K562 (cell line): ENCODE data around the gene PLXNB2. TPM values are rescaled to one million over a fixed set of nuclear protein-coding genes. Genes with fewer than 3 reads are reported as not detected.

Source experiments
- CXXC5 ChIP-seq: fragments of 250-450 bp; sonication (Bioruptor Pico); IDR thresholded peaks from 2 replicates; pipeline ENCODE4 v1.8.0; 2022; ENCODE audit warnings: inconsistent platforms, mild to moderate bottlenecking, moderate library complexity
- GTF3C2 ChIP-seq: IDR thresholded peaks from 3 replicates; pipeline ENCODE4 v1.6.1; 2011; ENCODE audit warnings: borderline replicate concordance, mild to moderate bottlenecking, moderate library complexity; ENCODE audit not compliant: insufficient read length; ENCODE audit errors: extremely low read depth
- ID3 ChIP-seq, 2 experiments: fragments of 250-450 bp in 1 of 2; fragments of 450-650 bp in 1 of 2; sonication (Bioruptor Pico) in 1 of 2; IDR thresholded peaks; 2 replicates each; pipeline versions ENCODE4 v1.6.1 to v1.8.0; 2016 to 2021; ENCODE audit warnings: mild to moderate bottlenecking in 2 of 2, moderate library complexity in 2 of 2, missing compliant biosample characterization in 1 of 2, missing genetic modification characterization in 1 of 2
- KHSRP ChIP-seq: fragments of 450-650 bp; IDR thresholded peaks from 2 replicates; pipeline ENCODE4 v1.6.1; 2017
- MAZ ChIP-seq, 2 experiments: fragments of 450-650 bp in 1 of 2; sonication (generic) in 1 of 2; formaldehyde crosslinking; IDR thresholded peaks in 1 of 2; conservative IDR thresholded peaks in 1 of 2; 2 replicates each; pipeline versions ENCODE4 v1.4.0 to v1.5.0; 2020; ENCODE audit warnings: mild to moderate bottlenecking in 1 of 2, missing genetic modification reagents in 1 of 2
- RCOR1 ChIP-seq, 2 experiments: IDR thresholded peaks; 2 replicates each; pipeline ENCODE4 v1.6.1; 2012; ENCODE audit warnings: low read depth in 2 of 2, low read length in 2 of 2, borderline replicate concordance in 1 of 2, improper control_type of control experiment in 1 of 2
- TAF7 ChIP-seq: fragments of 450-650 bp; IDR thresholded peaks from 2 replicates; pipeline ENCODE4 v1.6.1; 2016; ENCODE audit warnings: missing genetic modification characterization, missing compliant biosample characterization
- ZNF232 ChIP-seq: sonication (generic); formaldehyde crosslinking; IDR thresholded peaks from 2 replicates; pipeline ENCODE4 v1.8.0; 2022; ENCODE audit warnings: mild to moderate bottlenecking, missing genetic modification reagents
- ZNF24 ChIP-seq: fragments of 450-650 bp; IDR thresholded peaks from 2 replicates; pipeline ENCODE4 v1.6.1; 2016
- polyA plus RNA-seq, 8 experiments: library from polyadenylated mRNA; depleted of rRNA in 4 of 8; stranded (reverse) in 5 of 8; unstranded in 3 of 8; fragments of >200 nt; fragmentation: Nextera tagmentation in 2 of 8; fragmentation: Illumina TruSeq in 1 of 8; extraction: Ambion mirVana in 2 of 8; extraction: Trizol in 1 of 8; gene quantifications; 2 replicates each; pipeline versions ENCODE4 v1.2.1 to v1.2.3, GENCODE V29; 2011 to 2014; ENCODE audit warnings: inconsistent platforms in 1 of 8, missing spikeins in 1 of 8
- total RNA-seq, 7 experiments: library from RNA; depleted of rRNA in 6 of 7; stranded (reverse); fragments of >200 nt in 6 of 7; fragmentation: Illumina TruSeq in 2 of 7; extraction: Trizol in 2 of 7; gene quantifications; 2 replicates each; pipeline versions ENCODE4 v1.2.1 to v1.2.3, GENCODE V29; 2011 to 2021; ENCODE audit warnings: low replicate concordance in 1 of 7
- TF ChIP-seq, protein P1 (sequence below): fragments of 450-650 bp; IDR thresholded peaks from 2 replicates; pipeline ENCODE4 v1.6.1; 2014; ENCODE audit warnings: low read depth, mild to moderate bottlenecking, moderate library complexity, borderline replicate concordance
- TF ChIP-seq, protein P2 (sequence below), 2 experiments: fragments of 450-650 bp in 1 of 2; sonication (generic) in 1 of 2; formaldehyde crosslinking in 1 of 2; IDR thresholded peaks; 2 replicates each; pipeline versions ENCODE4 v1.7.1 to v1.9.0; 2016 to 2022; ENCODE audit warnings: inconsistent platforms in 1 of 2, mild to moderate bottlenecking in 1 of 2, missing genetic modification reagents in 1 of 2

The PLXNB2 gene
- total and polyA plus RNA-seq, 9 of the 15 experiments (the other 6 are each of a cell fraction or from before 2014, with no cell fraction given), result 0.15 to 45.1 (median 13.6) TPM

- TF ChIP-seq, protein P1, sequence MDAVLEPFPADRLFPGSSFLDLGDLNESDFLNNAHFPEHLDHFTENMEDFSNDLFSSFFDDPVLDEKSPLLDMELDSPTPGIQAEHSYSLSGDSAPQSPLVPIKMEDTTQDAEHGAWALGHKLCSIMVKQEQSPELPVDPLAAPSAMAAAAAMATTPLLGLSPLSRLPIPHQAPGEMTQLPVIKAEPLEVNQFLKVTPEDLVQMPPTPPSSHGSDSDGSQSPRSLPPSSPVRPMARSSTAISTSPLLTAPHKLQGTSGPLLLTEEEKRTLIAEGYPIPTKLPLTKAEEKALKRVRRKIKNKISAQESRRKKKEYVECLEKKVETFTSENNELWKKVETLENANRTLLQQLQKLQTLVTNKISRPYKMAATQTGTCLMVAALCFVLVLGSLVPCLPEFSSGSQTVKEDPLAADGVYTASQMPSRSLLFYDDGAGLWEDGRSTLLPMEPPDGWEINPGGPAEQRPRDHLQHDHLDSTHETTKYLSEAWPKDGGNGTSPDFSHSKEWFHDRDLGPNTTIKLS, result no peak
- TF ChIP-seq MAZ (CRISPR knock-in tag; conservative IDR thresholded peaks at IDR 0.05 in 1 of 2, IDR thresholded peaks at IDR 0.05 in 1 of 2) (peak; percentile 25 to 83; a peak in 3 of 4 replicates), KHSRP (no peak), CXXC5 (CRISPR knock-in tag) (peak; percentile 38; the same call in 1 of the 2 replicates), RCOR1 (IDR thresholded peaks at IDR 0.05; ENCODE audit: borderline replicate concordance in 1 of 2, low read depth in 2 of 2, low read length in 2 of 2) (0 out of 4 replicates have a peak, but pooled peaks of 1 of the 2 experiments have one; percentile 25), ID3 (CRISPR knock-in tag; IDR thresholded peaks at IDR 0.05) (no peak), ID3 (tag; IDR thresholded peaks at IDR 0.05) (no peak), GTF3C2 (no peak), ZNF232 (CRISPR knock-in tag) (peak; percentile 84; the same call in 1 of the 2 replicates), TAF7 (tag) (no peak), ZNF24 (no peak)
- TF ChIP-seq, protein P2, sequence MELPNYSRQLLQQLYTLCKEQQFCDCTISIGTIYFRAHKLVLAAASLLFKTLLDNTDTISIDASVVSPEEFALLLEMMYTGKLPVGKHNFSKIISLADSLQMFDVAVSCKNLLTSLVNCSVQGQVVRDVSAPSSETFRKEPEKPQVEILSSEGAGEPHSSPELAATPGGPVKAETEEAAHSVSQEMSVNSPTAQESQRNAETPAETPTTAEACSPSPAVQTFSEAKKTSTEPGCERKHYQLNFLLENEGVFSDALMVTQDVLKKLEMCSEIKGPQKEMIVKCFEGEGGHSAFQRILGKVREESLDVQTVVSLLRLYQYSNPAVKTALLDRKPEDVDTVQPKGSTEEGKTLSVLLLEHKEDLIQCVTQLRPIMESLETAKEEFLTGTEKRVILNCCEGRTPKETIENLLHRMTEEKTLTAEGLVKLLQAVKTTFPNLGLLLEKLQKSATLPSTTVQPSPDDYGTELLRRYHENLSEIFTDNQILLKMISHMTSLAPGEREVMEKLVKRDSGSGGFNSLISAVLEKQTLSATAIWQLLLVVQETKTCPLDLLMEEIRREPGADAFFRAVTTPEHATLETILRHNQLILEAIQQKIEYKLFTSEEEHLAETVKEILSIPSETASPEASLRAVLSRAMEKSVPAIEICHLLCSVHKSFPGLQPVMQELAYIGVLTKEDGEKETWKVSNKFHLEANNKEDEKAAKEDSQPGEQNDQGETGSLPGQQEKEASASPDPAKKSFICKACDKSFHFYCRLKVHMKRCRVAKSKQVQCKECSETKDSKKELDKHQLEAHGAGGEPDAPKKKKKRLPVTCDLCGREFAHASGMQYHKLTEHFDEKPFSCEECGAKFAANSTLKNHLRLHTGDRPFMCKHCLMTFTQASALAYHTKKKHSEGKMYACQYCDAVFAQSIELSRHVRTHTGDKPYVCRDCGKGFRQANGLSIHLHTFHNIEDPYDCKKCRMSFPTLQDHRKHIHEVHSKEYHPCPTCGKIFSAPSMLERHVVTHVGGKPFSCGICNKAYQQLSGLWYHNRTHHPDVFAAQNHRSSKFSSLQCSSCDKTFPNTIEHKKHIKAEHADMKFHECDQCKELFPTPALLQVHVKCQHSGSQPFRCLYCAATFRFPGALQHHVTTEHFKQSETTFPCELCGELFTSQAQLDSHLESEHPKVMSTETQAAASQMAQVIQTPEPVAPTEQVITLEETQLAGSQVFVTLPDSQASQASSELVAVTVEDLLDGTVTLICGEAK (IDR thresholded peaks at IDR 0.05), result peak; percentile 37; the same call in 1 of the 2 replicates
- TF ChIP-seq, protein P2 (CRISPR knock-in tag; IDR thresholded peaks at IDR 0.05), result no peak
These were observed 36.6 kb downstream of the PLXNB2 start (continued) for GRCh38 chr22:50270666-50271394.
